GDM1 (cell line): ENCODE data around the gene H2AZ1.

Experiments used
- DNase-seq: peaks from one replicate; lab custom pipeline; 2025; lab: John Stamatoyannopoulos, UW

Gene H2AZ1

GRCh38 chr4:99946356-99947189 lies 3.5 kb downstream of the H2AZ1 start, which contains the start of gene DNAJB14:
DNAJB14 (minus strand) TSS chr4:99946618; CDS start chr4:99946571, 47 bp downstream.
- DNase-seq, result peak; percentile 78

- no peak for DNase-seq
Observed at GRCh38 chr4:99945718-99946355, 4.2 kb downstream of the H2AZ1 start.

- DNase-seq, result no peak
Observed at GRCh38 chr4:99943904-99944437, 6.1 kb downstream of the H2AZ1 start.

- DNase-seq, result no peak
Observed at GRCh38 chr4:99938243-99938753, 11.8 kb downstream of the H2AZ1 start.

GRCh38 chr4:99934891-99935290 lies 15.2 kb downstream of the H2AZ1 start:
- no peak for DNase-seq

- no peak for DNase-seq
Observed at GRCh38 chr4:99927566-99927965, 22.5 kb downstream of the H2AZ1 start.

GRCh38 chr4:99921174-99921573 lies 28.9 kb downstream of the H2AZ1 start:
- DNase-seq, result no peak

GRCh38 chr4:99918656-99919055 lies 31.4 kb downstream of the H2AZ1 start:
- DNase-seq, result no peak

GRCh38 chr4:99917575-99917974 lies 32.5 kb downstream of the H2AZ1 start:
- no peak for DNase-seq

GRCh38 chr4:99915449-99915848 lies 34.6 kb downstream of the H2AZ1 start:
- DNase-seq, result no peak
